Liver (tissue), 9 donors: Measurements from ENCODE around the gene KYAT1. TPM values are rescaled to one million over a fixed set of nuclear protein-coding genes. Genes with fewer than 3 reads are reported as not detected.

Experiments
- DNase-seq: peaks from one replicate; pipeline ENCODE4 v3.0.0-alpha.2; 2017; ENCODE audit warnings: low spot score
- H3K27ac ChIP-seq, 2 donors: one replicate each; pipeline ENCODE4 v1.7.0; 2013; ENCODE audit warnings: inconsistent platforms in 2 of 2, low read length in 2 of 2, control low read depth in 1 of 2, low read depth in 1 of 2, mild to moderate bottlenecking in 1 of 2
- H3K27me3 ChIP-seq, 4 donors: one replicate each; pipeline versions ENCODE4 v1.6.1 to v1.7.0; 2013; ENCODE audit warnings: low read length in 3 of 4, inconsistent platforms in 1 of 4, mild to moderate bottlenecking in 1 of 4, moderate library complexity in 1 of 4; ENCODE audit not compliant: control insufficient read depth in 4 of 4, insufficient read depth in 4 of 4
- H3K36me3 ChIP-seq, 4 donors: one replicate each; pipeline versions ENCODE4 v1.6.1 to v1.7.0; 2013; ENCODE audit warnings: low read length in 3 of 4, mild to moderate bottlenecking in 3 of 4, low read depth in 1 of 4, moderate library complexity in 1 of 4; ENCODE audit not compliant: control insufficient read depth in 4 of 4, insufficient read depth in 3 of 4
- H3K4me1 ChIP-seq, 4 donors: one replicate each; pipeline versions ENCODE4 v1.6.1 to v1.7.0; 2013; ENCODE audit warnings: low read length in 3 of 4, mild to moderate bottlenecking in 3 of 4, moderate library complexity in 1 of 4; ENCODE audit not compliant: control insufficient read depth in 4 of 4, insufficient read depth in 4 of 4
- H3K4me3 ChIP-seq, 3 donors: one replicate each; pipeline versions ENCODE4 v1.6.1 to v1.7.0; 2013; ENCODE audit warnings: low read length in 3 of 3, control low read depth in 1 of 3, low read depth in 1 of 3, mild to moderate bottlenecking in 1 of 3
- H3K9ac ChIP-seq, 2 donors: one replicate each; pipeline ENCODE4 v1.7.0; 2013; ENCODE audit warnings: low read length in 2 of 2, mild to moderate bottlenecking in 2 of 2, moderate library complexity in 2 of 2, control low read depth in 1 of 2, low read depth in 1 of 2
- H3K9me3 ChIP-seq, 4 donors: one replicate each; pipeline versions ENCODE4 v1.6.1 to v1.7.0; 2013; ENCODE audit warnings: low read length in 3 of 4; ENCODE audit not compliant: control insufficient read depth in 4 of 4
- EGR1 ChIP-seq, 2 donors: IDR thresholded peaks; 2 replicates each; pipeline ENCODE4 v1.6.1; 2016 to 2018; ENCODE audit warnings: antibody characterized with exemption in 2 of 2, low read depth in 2 of 2
- FOXA1 ChIP-seq: IDR thresholded peaks from 2 replicates; pipeline ENCODE4 v1.6.1; 2016; ENCODE audit warnings: antibody characterized with exemption
- FOXA2 ChIP-seq: IDR thresholded peaks from 2 replicates; pipeline ENCODE4 v1.6.1; 2016; ENCODE audit warnings: antibody characterized with exemption
- GABPA ChIP-seq, 2 donors: IDR thresholded peaks in 1 of 2; conservative IDR thresholded peaks in 1 of 2; 2 replicates each; pipeline ENCODE4 v1.6.1; 2016; ENCODE audit warnings: antibody characterized with exemption in 2 of 2, mild to moderate bottlenecking in 1 of 2, moderate library complexity in 1 of 2
- HNF4A ChIP-seq, 2 donors: conservative IDR thresholded peaks; 2 replicates each; pipeline ENCODE4 v1.6.1; 2016; ENCODE audit warnings: antibody characterized with exemption in 2 of 2, mild to moderate bottlenecking in 2 of 2
- HNF4G ChIP-seq: IDR thresholded peaks from 2 replicates; pipeline ENCODE4 v1.6.1; 2016; ENCODE audit warnings: antibody characterized with exemption
- JUND ChIP-seq, 2 donors: IDR thresholded peaks; 2 replicates each; pipeline ENCODE4 v1.6.1; 2016; ENCODE audit warnings: antibody characterized with exemption in 2 of 2
- NR2F2 ChIP-seq: IDR thresholded peaks from 2 replicates; pipeline ENCODE4 v1.6.1; 2016; ENCODE audit warnings: antibody characterized with exemption
- RAD21 ChIP-seq, 2 donors: IDR thresholded peaks; 2 replicates each; pipeline ENCODE4 v1.6.1; 2016; ENCODE audit warnings: antibody characterized with exemption in 2 of 2, mild to moderate bottlenecking in 2 of 2
- RXRA ChIP-seq, 2 donors: IDR thresholded peaks; 2 replicates each; pipeline ENCODE4 v1.6.1; 2017 to 2018; ENCODE audit warnings: antibody characterized with exemption in 2 of 2, mild to moderate bottlenecking in 1 of 2
- SP1 ChIP-seq: IDR thresholded peaks from 2 replicates; pipeline ENCODE4 v1.6.1; 2018; ENCODE audit warnings: antibody characterized with exemption, mild to moderate bottlenecking
- TAF1 ChIP-seq: conservative IDR thresholded peaks from 2 replicates; pipeline ENCODE4 v1.6.1; 2016; ENCODE audit warnings: antibody characterized with exemption, mild to moderate bottlenecking
- YY1 ChIP-seq: IDR thresholded peaks from 2 replicates; pipeline ENCODE4 v1.6.1; 2016; ENCODE audit warnings: antibody characterized with exemption, mild to moderate bottlenecking
- whole genome bisulfite sequencing: extraction: QIAGEN DNeasy Blood & Tissue Kit; methylation state at CpG from one replicate; pipeline ENCODE4 v1.1.7; 2013; 5-methylcytosine and 5-hydroxymethylcytosine counted together
- polyA plus RNA-seq, 2 donors: library from polyadenylated mRNA; stranded (reverse) in 1 of 2; unstranded in 1 of 2; fragments of 200-250 nt in 1 of 2; fragments of >200 nt in 1 of 2; fragmentation: Nextera tagmentation in 1 of 2; extraction: Ambion mirVana in 1 of 2; gene quantifications; one replicate each; pipeline versions ENCODE4 v1.2.1 to v1.2.3, GENCODE V29; 2013 to 2015
- total RNA-seq, 2 donors: library from RNA; depleted of rRNA; stranded (reverse); fragments of >200 nt; gene quantifications; one replicate each; pipeline ENCODE4 v1.2.3, GENCODE V29; 2014
- TF ChIP-seq, protein P1 (sequence below): IDR thresholded peaks from 2 replicates; pipeline ENCODE4 v1.6.1; 2016; ENCODE audit warnings: antibody characterized with exemption, mild to moderate bottlenecking
- TF ChIP-seq, protein P2 (sequence below): IDR thresholded peaks from 2 replicates; pipeline ENCODE4 v1.6.1; 2016; ENCODE audit warnings: antibody characterized with exemption
- TF ChIP-seq, protein P3 (sequence below): IDR thresholded peaks from 2 replicates; pipeline ENCODE4 v1.6.1; 2016; ENCODE audit warnings: antibody characterized with exemption
- donor health status: healthy.
- donor health status: healthy.
- donor health status: healthy.
- donor health status: healthy.
- donor health status: healthy.

The KYAT1 gene
- total and polyA plus RNA-seq, 4 donors: 3.8 to 8.1 (median 7.4) TPM

DNA sequence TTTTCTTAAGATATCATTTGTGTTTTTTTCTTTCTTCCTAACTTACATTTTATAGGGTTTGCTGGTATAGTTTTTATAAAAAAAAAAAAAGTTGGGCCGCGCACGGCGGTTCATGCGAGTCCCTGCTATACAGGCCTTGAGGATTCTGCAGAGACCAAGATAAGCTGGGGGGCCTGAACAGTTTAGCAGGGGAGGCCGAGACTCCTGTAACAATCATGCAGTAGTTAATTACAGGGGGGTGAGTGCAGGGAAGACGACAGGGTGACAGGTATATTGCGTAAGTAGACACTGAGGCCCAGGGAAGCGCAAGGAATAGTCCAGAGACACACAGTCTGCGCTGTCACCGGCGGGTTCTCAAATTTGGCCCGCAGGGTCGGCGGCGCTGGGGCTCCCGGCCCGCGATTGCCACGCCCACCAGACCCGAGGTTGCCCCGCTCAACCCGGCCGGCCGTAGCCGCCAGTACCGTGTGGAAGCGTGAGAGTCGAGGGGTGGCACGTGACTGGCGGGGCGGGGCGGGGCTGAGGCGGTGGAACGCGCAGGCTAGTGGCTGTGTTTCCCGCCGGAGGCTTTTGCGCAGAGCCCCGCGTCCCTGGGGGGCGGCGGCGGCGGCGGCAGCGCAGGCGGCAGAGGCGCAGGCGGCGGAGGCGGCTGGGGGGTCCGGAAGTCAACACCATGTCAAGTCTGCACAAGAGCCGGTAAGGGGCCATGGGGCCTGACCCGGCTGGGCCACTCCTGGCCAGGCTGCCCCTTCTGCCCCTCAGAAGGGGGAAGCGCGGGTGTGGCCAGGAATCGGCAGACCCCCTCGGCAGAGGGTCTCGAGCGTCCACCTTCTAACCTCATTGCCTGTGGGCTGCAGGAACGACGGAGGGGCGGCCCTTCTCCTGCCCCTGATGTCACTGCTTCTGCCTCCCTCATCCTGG lies 94.8 kb downstream of the KYAT1 start, which contains the start of gene TBC1D13:
TBC1D13 (plus strand) TSS at position 573 of the 921 bp plus-strand sequence; CDS start at position 674, 101 bp downstream.
- TF ChIP-seq RXRA (IDR thresholded peaks at IDR 0.05) (peak in 1 of 2 donors; percentile 14), SP1 (peak; percentile 34), RAD21 (IDR thresholded peaks at IDR 0.05) (peak; percentile 27 to 46), TAF1 (no peak), YY1 (peak; percentile 36), FOXA1 (no peak), HNF4A (conservative IDR thresholded peaks at IDR 0.05) (no peak), GABPA (IDR thresholded peaks at IDR 0.05 in 1 of 2, conservative IDR thresholded peaks at IDR 0.05 in 1 of 2) (peak; percentile 42 to 74)
- TF ChIP-seq, protein P1, sequence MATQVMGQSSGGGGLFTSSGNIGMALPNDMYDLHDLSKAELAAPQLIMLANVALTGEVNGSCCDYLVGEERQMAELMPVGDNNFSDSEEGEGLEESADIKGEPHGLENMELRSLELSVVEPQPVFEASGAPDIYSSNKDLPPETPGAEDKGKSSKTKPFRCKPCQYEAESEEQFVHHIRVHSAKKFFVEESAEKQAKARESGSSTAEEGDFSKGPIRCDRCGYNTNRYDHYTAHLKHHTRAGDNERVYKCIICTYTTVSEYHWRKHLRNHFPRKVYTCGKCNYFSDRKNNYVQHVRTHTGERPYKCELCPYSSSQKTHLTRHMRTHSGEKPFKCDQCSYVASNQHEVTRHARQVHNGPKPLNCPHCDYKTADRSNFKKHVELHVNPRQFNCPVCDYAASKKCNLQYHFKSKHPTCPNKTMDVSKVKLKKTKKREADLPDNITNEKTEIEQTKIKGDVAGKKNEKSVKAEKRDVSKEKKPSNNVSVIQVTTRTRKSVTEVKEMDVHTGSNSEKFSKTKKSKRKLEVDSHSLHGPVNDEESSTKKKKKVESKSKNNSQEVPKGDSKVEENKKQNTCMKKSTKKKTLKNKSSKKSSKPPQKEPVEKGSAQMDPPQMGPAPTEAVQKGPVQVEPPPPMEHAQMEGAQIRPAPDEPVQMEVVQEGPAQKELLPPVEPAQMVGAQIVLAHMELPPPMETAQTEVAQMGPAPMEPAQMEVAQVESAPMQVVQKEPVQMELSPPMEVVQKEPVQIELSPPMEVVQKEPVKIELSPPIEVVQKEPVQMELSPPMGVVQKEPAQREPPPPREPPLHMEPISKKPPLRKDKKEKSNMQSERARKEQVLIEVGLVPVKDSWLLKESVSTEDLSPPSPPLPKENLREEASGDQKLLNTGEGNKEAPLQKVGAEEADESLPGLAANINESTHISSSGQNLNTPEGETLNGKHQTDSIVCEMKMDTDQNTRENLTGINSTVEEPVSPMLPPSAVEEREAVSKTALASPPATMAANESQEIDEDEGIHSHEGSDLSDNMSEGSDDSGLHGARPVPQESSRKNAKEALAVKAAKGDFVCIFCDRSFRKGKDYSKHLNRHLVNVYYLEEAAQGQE: no peak
- peak within 1 kb of the TSS; percentile 80 to 88 for H3K27ac ChIP-seq
- H3K27me3 ChIP-seq: no peaks in the 10 kb centered on the region
- WGBS: 8% methylated on average over 64 of the region's 64 CpGs
- peak; percentile 93 for DNase-seq
- peak within 1 kb of the TSS; percentile 80 to 92 (median 90) for H3K4me3 ChIP-seq
- H3K4me1 ChIP-seq: peaks cover 3 to 19% (median 13%) of the 10 kb centered on the region in 4 donors
- H3K36me3 ChIP-seq: peaks cover 0 to 13% (median 3%) of the 10 kb centered on the region in 4 donors
- peak within 1 kb of the TSS; percentile 45 to 84 for H3K9ac ChIP-seq
- no peaks in the 10 kb centered on the region for H3K9me3 ChIP-seq

DNA sequence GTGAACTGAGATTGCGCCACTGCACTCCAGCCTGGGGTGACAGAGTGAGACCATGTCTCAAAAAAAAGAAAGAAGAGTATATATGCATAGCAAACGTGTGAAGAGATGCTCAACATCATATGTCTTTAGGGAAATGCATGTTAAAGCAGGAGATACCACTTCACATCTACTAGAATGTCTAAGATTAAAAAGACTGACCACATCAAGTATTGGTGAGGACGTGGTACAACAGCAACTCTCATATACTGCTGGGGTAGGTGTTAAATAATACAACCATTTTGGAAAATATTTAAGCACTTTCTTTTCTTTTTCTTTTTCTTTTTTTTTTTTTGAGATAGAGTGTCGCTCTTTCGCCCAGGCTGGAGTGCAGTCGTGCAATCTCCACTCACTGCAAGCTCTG lies 96.3 kb downstream of the KYAT1 start:
- H3K27ac ChIP-seq: no peak overlapping the region
- WGBS: 94% methylated on average over 6 of the region's 6 CpGs
- H3K9ac ChIP-seq: no peak overlapping the region
- no peaks in the 10 kb centered on the region for H3K36me3 ChIP-seq
- no peak for DNase-seq
- TF ChIP-seq JUND (IDR thresholded peaks at IDR 0.05): no peak
- no peak for TF ChIP-seq FOXA1
- no peak for TF ChIP-seq RAD21 (IDR thresholded peaks at IDR 0.05)
- TF ChIP-seq EGR1 (IDR thresholded peaks at IDR 0.05; ENCODE audit: low read depth in 2 of 2): no peak
- no peak for TF ChIP-seq NR2F2
- TF ChIP-seq, protein P2, sequence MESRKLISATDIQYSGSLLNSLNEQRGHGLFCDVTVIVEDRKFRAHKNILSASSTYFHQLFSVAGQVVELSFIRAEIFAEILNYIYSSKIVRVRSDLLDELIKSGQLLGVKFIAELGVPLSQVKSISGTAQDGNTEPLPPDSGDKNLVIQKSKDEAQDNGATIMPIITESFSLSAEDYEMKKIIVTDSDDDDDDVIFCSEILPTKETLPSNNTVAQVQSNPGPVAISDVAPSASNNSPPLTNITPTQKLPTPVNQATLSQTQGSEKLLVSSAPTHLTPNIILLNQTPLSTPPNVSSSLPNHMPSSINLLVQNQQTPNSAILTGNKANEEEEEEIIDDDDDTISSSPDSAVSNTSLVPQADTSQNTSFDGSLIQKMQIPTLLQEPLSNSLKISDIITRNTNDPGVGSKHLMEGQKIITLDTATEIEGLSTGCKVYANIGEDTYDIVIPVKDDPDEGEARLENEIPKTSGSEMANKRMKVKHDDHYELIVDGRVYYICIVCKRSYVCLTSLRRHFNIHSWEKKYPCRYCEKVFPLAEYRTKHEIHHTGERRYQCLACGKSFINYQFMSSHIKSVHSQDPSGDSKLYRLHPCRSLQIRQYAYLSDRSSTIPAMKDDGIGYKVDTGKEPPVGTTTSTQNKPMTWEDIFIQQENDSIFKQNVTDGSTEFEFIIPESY: no peak
- TF ChIP-seq HNF4G: no peak
- TF ChIP-seq TAF1: no peak
- TF ChIP-seq, protein P3, sequence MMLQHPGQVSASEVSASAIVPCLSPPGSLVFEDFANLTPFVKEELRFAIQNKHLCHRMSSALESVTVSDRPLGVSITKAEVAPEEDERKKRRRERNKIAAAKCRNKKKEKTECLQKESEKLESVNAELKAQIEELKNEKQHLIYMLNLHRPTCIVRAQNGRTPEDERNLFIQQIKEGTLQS: no peak
- no peak for TF ChIP-seq GABPA (IDR thresholded peaks at IDR 0.05 in 1 of 2, conservative IDR thresholded peaks at IDR 0.05 in 1 of 2)
- no peak for TF ChIP-seq FOXA2
- H3K4me3 ChIP-seq: no peak overlapping the region
- no peaks in the 10 kb centered on the region for H3K27me3 ChIP-seq
- H3K4me1 ChIP-seq: peaks cover 3 to 18% (median 12%) of the 10 kb centered on the region in 4 donors
- peaks cover 0 to 3% (median 0%) of the 10 kb centered on the region in 4 donors for H3K9me3 ChIP-seq

Other genes starting within 250 kb of the KYAT1 start
- 10 to 100 TPM; 10.9 to 58.0 TPM for gene DYNC2I2, start 225.1 kb downstream of the KYAT1 start, total RNA-seq
- gene DYNC2I2, start 225.1 kb downstream of the KYAT1 start, polyA plus RNA-seq: 10 to 100 TPM; 18.5 to 20.7 TPM
- gene SET, start 192.7 kb downstream of the KYAT1 start, total RNA-seq: 10 to 100 TPM; 79.9 to 95.6 TPM
- gene SET, start 192.7 kb downstream of the KYAT1 start, polyA plus RNA-seq: 10 to 100 TPM; 58.2 to 58.8 TPM
- 1 to 10 TPM; 2.0 to 4.2 TPM for gene PKN3, start 179.4 kb downstream of the KYAT1 start, total RNA-seq
- gene PKN3, start 179.4 kb downstream of the KYAT1 start, polyA plus RNA-seq: 1 to 10 TPM in 1 of 2 donors, under 1 TPM in 1; 0.61 to 1.1 TPM
- 10 to 100 TPM; 24.7 to 29.7 TPM for gene ZDHHC12, start 157.8 kb downstream of the KYAT1 start, total RNA-seq
- 10 to 100 TPM; 30.9 to 48.2 TPM for gene ZDHHC12, start 157.8 kb downstream of the KYAT1 start, polyA plus RNA-seq
- 10 to 100 TPM; 20.0 to 29.1 TPM for gene ZER1, start 110.0 kb downstream of the KYAT1 start, total RNA-seq
- gene ZER1, start 110.0 kb downstream of the KYAT1 start, polyA plus RNA-seq: 10 to 100 TPM in 1 of 2 donors, 1 to 10 TPM in 1; 7.6 to 11.7 TPM
- gene TBC1D13, start 94.7 kb downstream of the KYAT1 start, total RNA-seq: 10 to 100 TPM in 1 of 2 donors, 1 to 10 TPM in 1; 6.3 to 11.7 TPM
- gene TBC1D13, start 94.7 kb downstream of the KYAT1 start, polyA plus RNA-seq: 1 to 10 TPM; 7.4 to 8.6 TPM
- 10 to 100 TPM; 11.3 to 17.9 TPM for gene ENDOG, start 63.5 kb downstream of the KYAT1 start, total RNA-seq
- gene ENDOG, start 63.5 kb downstream of the KYAT1 start, polyA plus RNA-seq: 10 to 100 TPM; 12.2 to 25.0 TPM
- gene SPOUT1, start 52.2 kb downstream of the KYAT1 start, total RNA-seq: 10 to 100 TPM in 1 of 2 donors, 1 to 10 TPM in 1; 9.0 to 13.7 TPM
- gene SPOUT1, start 52.2 kb downstream of the KYAT1 start, polyA plus RNA-seq: 10 to 100 TPM; 15.3 to 30.1 TPM
- 10 to 100 TPM; 15.8 to 22.8 TPM for gene LRRC8A, start 183 bp upstream of the KYAT1 start, total RNA-seq
- gene LRRC8A, start 183 bp upstream of the KYAT1 start, polyA plus RNA-seq: 10 to 100 TPM; 14.6 to 19.9 TPM
- gene PHYHD1, start 39.0 kb upstream of the KYAT1 start, total RNA-seq: 10 to 100 TPM in 1 of 2 donors, 1 to 10 TPM in 1; 9.2 to 28.4 TPM
- gene PHYHD1, start 39.0 kb upstream of the KYAT1 start, polyA plus RNA-seq: 10 to 100 TPM; 34.2 to 72.8 TPM
- gene DOLK, start 65.7 kb upstream of the KYAT1 start, total RNA-seq: 10 to 100 TPM; 10.0 to 13.4 TPM
- 10 to 100 TPM in 1 of 2 donors, 1 to 10 TPM in 1; 9.5 to 15.3 TPM for gene DOLK, start 65.7 kb upstream of the KYAT1 start, polyA plus RNA-seq
- 10 to 100 TPM; 31.4 to 34.7 TPM for gene NUP188, start 65.7 kb upstream of the KYAT1 start, total RNA-seq
- 1 to 10 TPM; 6.9 to 7.0 TPM for gene NUP188, start 65.7 kb upstream of the KYAT1 start, polyA plus RNA-seq
- gene SH3GLB2, start 146.4 kb upstream of the KYAT1 start, total RNA-seq: 10 to 100 TPM; 22.6 to 26.9 TPM
- gene SH3GLB2, start 146.4 kb upstream of the KYAT1 start, polyA plus RNA-seq: 10 to 100 TPM in 1 of 2 donors, 1 to 10 TPM in 1; 5.0 to 14.0 TPM
- gene MIGA2, start 154.7 kb upstream of the KYAT1 start, total RNA-seq: 10 to 100 TPM; 22.8 to 42.6 TPM
- 10 to 100 TPM in 1 of 2 donors, 1 to 10 TPM in 1; 8.0 to 11.1 TPM for gene MIGA2, start 154.7 kb upstream of the KYAT1 start, polyA plus RNA-seq
- 10 to 100 TPM; 15.3 to 15.6 TPM for gene DOLPP1, start 199.2 kb upstream of the KYAT1 start, total RNA-seq
- 10 to 100 TPM; 14.6 to 14.8 TPM for gene DOLPP1, start 199.2 kb upstream of the KYAT1 start, polyA plus RNA-seq
- 100 to 1,000 TPM in 1 of 2 donors, 10 to 100 TPM in 1; 33.8 to 121 TPM for gene CRAT, start 228.8 kb upstream of the KYAT1 start, total RNA-seq
- gene CRAT, start 228.8 kb upstream of the KYAT1 start, polyA plus RNA-seq: 100 to 1,000 TPM in 1 of 2 donors, 10 to 100 TPM in 1; 69.8 to 108 TPM
- gene PTPA, start 229.5 kb upstream of the KYAT1 start, total RNA-seq: 10 to 100 TPM; 27.6 to 42.6 TPM
- gene PTPA, start 229.5 kb upstream of the KYAT1 start, polyA plus RNA-seq: 10 to 100 TPM; 34.1 to 66.0 TPM